NCI-H128 (cell line): ENCODE data around the gene RTN1.

Experiments
- DNase-seq: peaks from one replicate; lab custom pipeline; 2025; ENCODE audit not compliant: unreplicated experiment; lab: John Stamatoyannopoulos, UW

The RTN1 gene

GRCh38 chr14:59803052-59803540, 67.5 kb downstream of the RTN1 start:
- DNase-seq, result no peak

- no peak for DNase-seq
Observed at GRCh38 chr14:59788176-59788575, 82.4 kb downstream of the RTN1 start.

DNA sequence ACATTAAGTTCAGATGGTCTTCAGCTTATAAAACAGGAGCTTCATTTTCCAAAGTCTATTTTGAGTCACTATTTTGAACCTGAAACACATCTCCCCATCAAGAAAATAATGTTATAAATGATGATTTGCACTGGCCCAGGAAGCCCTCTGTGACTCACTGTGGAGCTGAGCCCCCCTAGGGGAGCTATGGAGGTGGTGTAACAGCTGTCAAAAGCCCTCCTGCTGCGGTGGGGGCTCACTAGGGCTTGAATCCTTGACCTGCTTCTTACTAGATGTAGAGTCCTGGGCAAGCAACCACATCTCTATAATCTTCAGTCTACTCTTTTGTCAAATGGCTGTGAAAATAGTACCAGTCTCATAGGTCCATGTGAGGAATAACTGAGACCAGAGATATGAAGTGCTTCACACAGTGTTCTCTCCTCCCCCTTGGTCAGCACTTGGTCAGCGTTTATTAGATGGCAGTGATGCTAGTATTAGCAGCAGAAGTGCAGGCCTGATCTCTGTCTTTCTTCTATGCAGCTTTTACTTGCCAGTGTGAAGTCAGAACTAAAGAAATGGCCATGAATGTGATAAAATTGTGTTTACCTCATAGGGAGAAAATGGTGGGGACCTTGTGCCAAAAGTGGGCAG, 83.4 kb downstream of the RTN1 start:
- DNase-seq, result no peak

DNA sequence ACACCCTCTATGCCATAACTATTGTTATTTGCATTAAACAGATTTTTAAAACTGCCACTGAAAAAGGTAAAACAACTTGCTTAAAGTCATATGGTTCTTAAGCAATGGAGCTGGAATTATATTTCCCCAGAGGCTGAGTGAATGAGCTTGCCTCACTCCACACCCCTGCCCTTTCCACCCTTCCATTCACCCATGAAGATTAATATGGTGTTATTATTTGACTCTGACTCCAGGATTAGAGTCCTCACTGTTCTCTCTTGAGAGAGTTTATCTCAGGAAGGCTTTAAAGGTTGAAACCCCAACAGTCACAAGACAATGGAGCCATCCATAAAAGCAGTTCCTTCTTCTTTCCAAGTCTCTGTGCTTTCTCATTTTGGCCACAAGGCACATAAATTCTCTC, 84.9 kb downstream of the RTN1 start:
- no peak for DNase-seq

DNA sequence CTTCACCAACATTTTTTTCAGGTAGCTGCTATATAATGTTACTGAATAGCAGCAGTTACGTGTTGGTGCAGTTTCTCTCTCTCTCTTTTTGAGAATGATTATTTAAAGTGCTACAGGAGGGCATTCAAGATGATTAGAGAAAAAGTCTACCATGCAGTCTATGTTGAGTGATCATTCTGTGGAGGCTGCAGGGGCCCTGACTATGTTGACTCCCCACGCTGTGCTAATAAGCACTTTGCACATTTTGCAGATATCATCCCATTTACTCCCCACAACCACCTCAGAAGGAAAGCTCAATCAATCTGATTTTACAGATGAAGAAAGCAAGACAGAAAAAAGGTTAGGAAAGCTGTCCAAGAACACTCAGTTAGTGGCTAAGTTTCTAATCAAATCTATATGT, 87.8 kb downstream of the RTN1 start:
- no peak for DNase-seq

GRCh38 chr14:59777006-59777579, 93.5 kb downstream of the RTN1 start:
- no peak for DNase-seq

DNA sequence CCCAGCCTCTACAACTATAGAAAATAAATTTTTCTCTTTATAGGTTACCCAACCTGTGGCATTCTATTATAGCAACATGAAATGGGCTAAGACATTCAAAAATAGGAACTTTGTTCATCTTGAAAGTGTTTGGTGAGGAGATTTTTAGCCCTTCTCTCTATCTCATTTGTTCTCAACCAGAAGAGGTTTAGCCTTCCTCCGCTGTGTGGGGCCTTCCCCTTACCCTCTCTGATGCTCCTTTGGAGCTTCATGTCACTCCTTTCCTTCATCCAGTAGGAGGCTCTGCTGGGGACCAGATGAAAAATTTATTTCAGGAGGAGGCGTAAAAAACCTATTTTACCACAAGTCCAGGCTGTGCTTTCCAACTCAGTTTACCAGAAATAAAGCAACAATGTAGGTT, 94.1 kb downstream of the RTN1 start:
- no peak for DNase-seq

GRCh38 chr14:59772233-59772632, 98.3 kb downstream of the RTN1 start:
- no peak for DNase-seq

DNA sequence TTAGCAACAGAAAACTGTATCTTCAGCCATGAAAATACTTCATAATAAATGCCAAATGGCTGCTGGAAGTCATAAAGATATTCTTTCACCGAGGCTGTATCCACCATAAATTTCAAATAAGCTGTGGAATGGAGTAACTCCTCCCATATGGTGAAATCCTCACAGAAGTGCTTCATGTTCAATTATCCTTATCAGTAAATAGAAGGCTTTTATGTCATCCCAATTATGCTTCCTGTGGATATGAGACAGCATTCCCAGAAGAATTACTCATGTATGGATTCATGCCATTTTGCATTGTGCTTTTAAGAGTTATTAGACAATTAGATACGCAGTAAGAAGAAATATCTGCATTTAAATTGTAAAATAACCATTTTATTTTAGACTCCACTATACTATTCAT, 99.0 kb downstream of the RTN1 start:
- no peak for DNase-seq

- DNase-seq, result no peak
Observed at GRCh38 chr14:59769586-59769985, 101.0 kb downstream of the RTN1 start.

DNA sequence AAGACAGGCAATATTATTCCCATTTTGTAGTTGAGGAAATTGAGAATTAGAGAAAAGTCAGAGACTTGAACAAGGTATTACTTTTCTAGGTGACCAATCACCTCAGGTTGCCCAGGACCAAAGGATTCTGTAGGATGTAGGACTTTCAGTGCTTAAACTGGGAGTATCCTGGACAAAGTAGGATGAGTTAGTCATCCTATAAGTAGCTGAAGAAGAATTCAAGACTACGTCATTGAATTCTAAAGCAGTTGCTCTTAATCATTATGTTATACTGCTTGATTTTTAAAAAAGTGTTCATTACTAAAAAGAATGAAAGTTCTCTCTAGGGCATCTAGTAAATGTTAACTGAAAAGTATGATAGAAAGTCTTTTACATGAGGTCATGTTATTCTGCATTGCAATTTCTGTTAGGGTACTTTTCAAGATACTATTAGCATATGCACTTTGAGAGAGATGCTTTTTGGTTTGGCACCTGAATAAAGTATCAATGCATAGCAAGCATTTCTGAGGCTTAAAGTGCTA, 101.7 kb downstream of the RTN1 start:
- DNase-seq, result no peak

DNA sequence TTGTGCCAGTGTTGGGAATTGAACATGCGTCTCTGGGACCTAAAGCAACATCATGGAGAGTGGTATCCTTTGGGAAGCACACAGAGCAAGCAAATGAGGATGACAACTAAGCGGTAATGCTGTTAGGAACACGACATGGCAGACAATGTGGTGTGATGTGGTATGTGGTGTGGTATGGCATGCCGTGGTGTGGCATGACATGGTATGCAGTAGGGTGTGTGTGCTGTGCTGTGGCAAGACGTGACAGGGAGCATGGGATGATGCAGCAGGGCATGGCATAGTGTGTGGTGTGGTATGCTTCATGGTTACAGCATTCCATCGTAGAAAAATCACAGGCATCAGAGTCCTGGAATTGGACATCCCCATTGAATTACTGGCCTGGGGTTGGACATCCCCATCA, 108.7 kb downstream of the RTN1 start:
- DNase-seq, result no peak

- no peak for DNase-seq
Observed at GRCh38 chr14:59755409-59756135, 115.0 kb downstream of the RTN1 start.

- DNase-seq, result no peak
Observed at GRCh38 chr14:59754256-59754655, 116.3 kb downstream of the RTN1 start.

DNA sequence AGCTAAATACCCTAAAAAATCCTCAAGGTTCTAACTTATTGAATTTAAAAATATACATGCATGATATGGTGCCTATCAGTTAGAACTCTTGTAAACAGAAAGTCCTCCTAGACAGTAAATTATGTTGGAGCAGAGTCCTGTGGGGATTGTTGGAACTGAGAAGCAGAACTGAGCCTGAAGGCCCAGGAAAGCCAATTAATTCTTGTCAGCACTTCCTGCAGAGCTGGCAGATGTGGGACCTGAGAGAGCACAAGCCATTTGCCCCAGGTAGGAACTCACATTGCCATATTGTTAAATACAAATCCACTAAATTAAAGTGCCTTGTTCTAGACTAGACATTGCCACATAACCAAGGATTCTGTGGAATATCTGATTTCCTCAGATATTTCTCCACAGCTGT, 117.1 kb downstream of the RTN1 start:
- DNase-seq, result no peak

- DNase-seq, result no peak
Observed at GRCh38 chr14:59751578-59751977, 119.0 kb downstream of the RTN1 start.

DNA sequence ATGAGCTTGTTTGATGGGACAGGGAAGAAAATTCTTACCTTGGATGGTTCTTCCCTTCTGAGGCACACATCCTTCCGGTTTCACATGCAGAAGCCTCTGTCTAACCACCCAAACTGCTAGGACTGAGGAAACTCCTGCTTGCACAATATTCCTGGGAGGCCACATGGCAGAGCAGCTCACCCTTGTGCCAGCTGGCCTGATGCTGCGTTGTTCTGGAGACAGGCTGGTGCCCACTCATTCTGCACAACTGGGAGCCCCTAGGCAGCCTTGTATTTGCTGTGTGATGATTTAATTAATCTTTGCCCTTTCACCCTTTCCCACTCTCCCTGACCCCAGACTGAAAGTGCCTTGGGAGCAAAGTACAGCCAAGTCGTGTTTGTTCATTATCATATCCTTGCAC, 130.8 kb downstream of the RTN1 start:
- no peak for DNase-seq

DNA sequence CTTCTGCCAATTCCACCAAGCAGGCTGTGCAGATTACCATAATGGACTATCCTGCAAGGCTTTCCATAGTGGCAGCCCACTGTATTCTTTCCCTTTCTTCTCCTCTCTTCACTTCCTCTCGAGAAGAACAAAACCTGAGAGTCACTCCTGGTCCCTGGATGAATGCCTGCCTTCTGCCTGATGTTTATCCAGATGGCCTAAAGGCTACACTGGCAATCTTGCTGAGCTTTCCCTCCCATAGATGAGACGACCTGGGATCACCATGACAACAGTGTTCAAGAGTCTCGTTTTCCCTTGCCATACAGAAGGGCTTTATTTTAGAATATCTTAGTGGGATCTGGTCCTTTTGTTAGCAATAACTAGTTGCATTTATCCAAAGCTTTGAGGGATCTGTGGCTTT, 142.3 kb downstream of the RTN1 start:
- DNase-seq, result peak; percentile 10

DNA sequence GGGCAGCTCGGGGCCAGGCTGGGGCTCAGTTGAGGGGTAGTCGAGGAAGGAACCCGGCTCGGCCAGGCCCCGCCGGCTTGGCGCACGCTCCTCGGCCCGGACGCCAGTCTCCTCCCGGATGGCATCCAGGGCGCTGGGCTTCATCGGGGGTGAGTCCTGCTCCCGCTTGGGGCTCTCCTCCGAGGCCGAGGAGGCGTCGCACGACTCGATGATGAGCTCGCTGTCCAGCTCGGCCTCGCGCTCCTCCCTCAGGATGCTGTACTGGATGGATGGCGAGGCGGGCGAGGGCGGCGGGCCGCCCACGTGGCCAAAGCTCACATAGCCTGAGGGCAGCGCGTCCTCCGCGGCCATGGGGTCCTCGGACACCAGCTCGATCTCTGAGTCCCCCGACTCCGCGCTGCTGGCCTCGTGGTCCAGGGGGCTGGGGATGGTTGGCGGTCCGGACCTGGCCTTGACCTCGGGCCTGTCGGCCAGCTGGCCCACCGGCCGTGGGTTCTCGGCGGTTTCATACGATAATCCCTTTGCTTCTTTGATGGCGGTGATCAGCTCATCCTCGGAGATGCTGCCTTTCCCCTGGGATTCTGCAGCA, 143.4 kb downstream of the RTN1 start:
- DNase-seq, result no peak

GRCh38 chr14:59711080-59711479, 159.5 kb downstream of the RTN1 start:
- no peak for DNase-seq

- DNase-seq, result no peak
Observed at GRCh38 chr14:59707778-59708561, 162.6 kb downstream of the RTN1 start.
